OCI-LY7 (cell line): Measurements from ENCODE around the gene ACIN1. TPM values are rescaled to one million over a fixed set of nuclear protein-coding genes. Genes with fewer than 3 reads are reported as not detected.

Source experiments
- BruUV-seq: library from RNA; stranded (reverse); fragments of 400-500 nt; replicated peaks from 2 replicates; lab custom pipeline; 2021; lab: Mats Ljungman, UMichigan
- CTCF ChIA-PET: fragments of 300-600 bp; sonication (Branson Sonifier 250); formaldehyde crosslinking; loops from one replicate; lab custom pipeline; 2022; ENCODE audit warnings: antibody characterized with exemption; ENCODE audit not compliant: unreplicated experiment; lab: Charles Lee
- POLR2A ChIA-PET: fragments of 300-600 bp; sonication (Branson Sonifier 250); formaldehyde crosslinking; loops from one replicate; lab custom pipeline; 2022; ENCODE audit warnings: antibody characterized with exemption; lab: Charles Lee
- DNase-seq: peaks from one replicate; pipeline ENCODE4 v3.0.0-alpha.2; 2015; ENCODE audit warnings: low spot score
- H2AFZ ChIP-seq: fragments of 200-600 bp; sonication (generic), shearing (Covaris generic); 2 replicates; pipeline ENCODE4 v1.6.1; 2014; ENCODE audit warnings: mild to moderate bottlenecking, antibody characterized with exemption, low read length, moderate library complexity
- H3K27ac ChIP-seq: fragments of 200-600 bp; sonication (generic); 2 replicates; pipeline ENCODE4 v1.5.1; 2014; ENCODE audit warnings: mixed run types, low read depth, mild to moderate bottlenecking, moderate library complexity, low read length, inconsistent platforms; ENCODE audit not compliant: poor library complexity, severe bottlenecking
- H3K36me3 ChIP-seq: fragments of 200-600 bp; sonication (generic); 2 replicates; pipeline ENCODE4 v1.6.1; 2014; ENCODE audit warnings: mild to moderate bottlenecking, antibody characterized with exemption, low read length, moderate library complexity, mixed read lengths; ENCODE audit not compliant: insufficient read depth
- H3K4me1 ChIP-seq: fragments of 200-600 bp; sonication (generic); 2 replicates; pipeline ENCODE4 v1.5.1; 2014; ENCODE audit warnings: mild to moderate bottlenecking, low read length; ENCODE audit not compliant: insufficient read depth, poor library complexity, severe bottlenecking
- H3K4me2 ChIP-seq: fragments of 200-600 bp; sonication (generic); 2 replicates; pipeline ENCODE4 v1.6.1; 2014; ENCODE audit warnings: mild to moderate bottlenecking, low read length
- H3K4me3 ChIP-seq: fragments of 200-600 bp; sonication (generic); 2 replicates; pipeline ENCODE4 v1.5.1; 2014; ENCODE audit warnings: mild to moderate bottlenecking, low read depth, low read length; ENCODE audit not compliant: poor library complexity, severe bottlenecking
- H3K79me2 ChIP-seq: fragments of 200-600 bp; sonication (generic); 2 replicates; pipeline ENCODE4 v1.6.1; 2016; ENCODE audit warnings: low read depth, mild to moderate bottlenecking, low read length, moderate library complexity, mixed read lengths; ENCODE audit not compliant: insufficient read depth
- H3K9me2 ChIP-seq: fragments of 200-600 bp; sonication (generic); 2 replicates; pipeline ENCODE4 v1.6.1; 2016; ENCODE audit warnings: mild to moderate bottlenecking, low read length, mixed read lengths; ENCODE audit not compliant: insufficient read depth
- H3K9me3 ChIP-seq: fragments of 200-600 bp; sonication (generic); 2 replicates; pipeline ENCODE4 v1.6.1; 2014; ENCODE audit warnings: mild to moderate bottlenecking, mixed run types, low read length, mixed read lengths
- H4K20me1 ChIP-seq: fragments of 200-600 bp; sonication (generic); 2 replicates; pipeline ENCODE4 v1.6.1; 2014; ENCODE audit warnings: mild to moderate bottlenecking, antibody characterized with exemption, low read length, moderate library complexity, mixed read lengths; ENCODE audit not compliant: insufficient read depth
- EZH2phosphoT487 ChIP-seq: fragments of 200-600 bp; sonication (generic); IDR thresholded peaks from 2 replicates; pipeline ENCODE4 v1.6.1; 2018; ENCODE audit warnings: low read depth, borderline replicate concordance, mild to moderate bottlenecking, mixed run types, antibody characterized with exemption, low read length, moderate library complexity, mixed read lengths
- intact Hi-C: fragments of 100-400 bp; cut with micrococcal nuclease; formaldehyde crosslinking; loops from one replicate; pipeline ENCODE4 v1.10.0; 2022; ENCODE audit not compliant: unreplicated experiment
- total RNA-seq, 2 experiments: library from RNA; depleted of rRNA in 1 of 2; stranded (reverse); fragments of >200 nt in 1 of 2; shearing (Covaris generic) in 1 of 2; gene quantifications; 2 replicates each; pipeline ENCODE4 v1.2.3, GENCODE V29; 2014 to 2022
- TF ChIP-seq, protein P1 (sequence below): fragments of 200-600 bp; sonication (generic); conservative IDR thresholded peaks from 2 replicates; pipeline ENCODE4 v1.5.1; 2014; ENCODE audit warnings: mild to moderate bottlenecking, antibody characterized with exemption, low read length, moderate library complexity, mixed read lengths

ACIN1 gene
- total RNA-seq, 2 experiments from 2014 or later = 107 to 206 TPM

DNA sequence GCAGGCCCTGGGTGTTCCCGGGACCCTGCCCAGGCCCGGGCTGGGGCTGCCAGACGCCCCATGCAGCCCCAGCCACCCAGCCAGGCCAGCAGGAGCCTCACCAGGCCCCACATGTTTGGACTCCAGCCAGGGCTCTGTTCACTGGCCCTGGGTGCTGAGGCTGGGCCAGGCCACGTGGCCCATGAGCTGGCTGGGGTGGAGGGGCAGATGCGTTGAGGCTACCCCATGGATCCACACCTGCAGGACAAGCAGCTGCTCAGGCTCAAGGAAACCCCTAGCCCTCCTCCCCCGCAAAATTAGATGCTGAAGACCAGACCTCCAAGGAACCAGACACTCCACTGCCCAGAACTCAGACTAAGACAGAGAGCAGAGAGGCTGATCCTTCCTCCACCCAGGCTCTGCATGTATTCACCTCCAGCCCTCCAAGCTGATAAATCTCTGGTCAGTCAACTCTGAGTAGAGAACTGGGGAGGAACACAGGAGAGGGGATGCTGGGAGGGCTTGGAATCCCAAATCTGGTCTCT, 39.3 kb downstream of the ACIN1 start:
- Histone ChIP-seq H3K4me1 (peaks cover 27% of the 10 kb centered on the region), H3K36me3 (peaks cover 23% of the 10 kb centered on the region), H4K20me1 (no peaks in the 10 kb centered on the region), H3K9me2 (no peaks in the 10 kb centered on the region), H2AFZ (no peak overlapping the region), H3K4me2 (no peak overlapping the region), H3K9me3 (no peaks in the 10 kb centered on the region), H3K4me3 (no peak overlapping the region), H3K79me2 (no peaks in the 10 kb centered on the region), H3K27ac (no peak overlapping the region)
- TF ChIP-seq, protein P1, sequence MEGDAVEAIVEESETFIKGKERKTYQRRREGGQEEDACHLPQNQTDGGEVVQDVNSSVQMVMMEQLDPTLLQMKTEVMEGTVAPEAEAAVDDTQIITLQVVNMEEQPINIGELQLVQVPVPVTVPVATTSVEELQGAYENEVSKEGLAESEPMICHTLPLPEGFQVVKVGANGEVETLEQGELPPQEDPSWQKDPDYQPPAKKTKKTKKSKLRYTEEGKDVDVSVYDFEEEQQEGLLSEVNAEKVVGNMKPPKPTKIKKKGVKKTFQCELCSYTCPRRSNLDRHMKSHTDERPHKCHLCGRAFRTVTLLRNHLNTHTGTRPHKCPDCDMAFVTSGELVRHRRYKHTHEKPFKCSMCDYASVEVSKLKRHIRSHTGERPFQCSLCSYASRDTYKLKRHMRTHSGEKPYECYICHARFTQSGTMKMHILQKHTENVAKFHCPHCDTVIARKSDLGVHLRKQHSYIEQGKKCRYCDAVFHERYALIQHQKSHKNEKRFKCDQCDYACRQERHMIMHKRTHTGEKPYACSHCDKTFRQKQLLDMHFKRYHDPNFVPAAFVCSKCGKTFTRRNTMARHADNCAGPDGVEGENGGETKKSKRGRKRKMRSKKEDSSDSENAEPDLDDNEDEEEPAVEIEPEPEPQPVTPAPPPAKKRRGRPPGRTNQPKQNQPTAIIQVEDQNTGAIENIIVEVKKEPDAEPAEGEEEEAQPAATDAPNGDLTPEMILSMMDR = no peak
- TF ChIP-seq EZH2phosphoT487 = no peak
- DNase-seq = no peak
- CTCF ChIA-PET = interaction anchor here (0.6 to 1.0 kb wide), 3 partner anchors 61 to 135 kb away, joined by 3 read pairs; no protein-coding TSS in a partner anchor
- BruUV-seq = no TSS peak
- POLR2A ChIA-PET = no interaction called here
- intact Hi-C loops = loop anchor here (10.0 kb wide), 1 partner anchor 481 kb away; no protein-coding TSS in a partner anchor

DNA sequence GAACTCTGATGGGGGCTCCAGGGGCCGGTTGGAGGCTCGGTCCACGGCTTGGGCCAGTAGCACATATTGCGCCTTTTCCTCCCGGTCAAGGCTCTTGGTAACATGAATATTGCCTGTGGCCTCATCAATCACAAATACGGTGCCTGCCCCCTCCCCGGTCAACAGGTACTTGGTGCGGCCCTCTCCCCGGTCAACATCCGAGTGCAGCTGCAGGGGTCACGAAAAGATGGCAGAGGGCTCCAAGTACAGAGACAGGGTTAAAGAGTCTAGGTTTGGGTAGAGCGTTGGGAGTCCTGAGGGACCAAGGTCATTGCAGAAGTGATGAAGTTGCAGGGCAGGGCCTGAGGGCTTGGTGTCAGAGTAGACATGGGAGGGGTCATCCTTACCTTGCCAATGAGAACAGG, 39.8 kb downstream of the ACIN1 start:
- CTCF ChIA-PET = interaction anchor here (0.6 to 1.9 kb wide), 5 partner anchors 60 to 134 kb away, joined by 3 to 5 read pairs (median 3); no protein-coding TSS in a partner anchor

More for the DNA sequence above, 39.8 kb downstream of the ACIN1 start:
- Histone ChIP-seq H4K20me1 (no peaks in the 10 kb centered on the region), H3K79me2 (no peaks in the 10 kb centered on the region), H3K9me3 (no peaks in the 10 kb centered on the region), H3K9me2 (no peaks in the 10 kb centered on the region), H3K4me3 (no peak overlapping the region), H3K4me1 (peaks cover 27% of the 10 kb centered on the region), H2AFZ (no peak overlapping the region), H3K36me3 (peaks cover 18% of the 10 kb centered on the region), H3K27ac (no peak overlapping the region), H3K4me2 (no peak overlapping the region)
- TF ChIP-seq, protein P1 = no peak
- TF ChIP-seq EZH2phosphoT487 = no peak
- DNase-seq = no peak
- BruUV-seq = no TSS peak
- intact Hi-C loops = loop anchor here (10.0 kb wide), 1 partner anchor 480 kb away; no protein-coding TSS in a partner anchor
- POLR2A ChIA-PET = interaction anchor here (0.5 kb wide), 1 partner anchor 100 kb away, joined by 3 read pairs; no protein-coding TSS in a partner anchor
